Stimulated activated CD4-positive, alpha-beta T cell treated with anti-CD3 and anti-CD28 coated beads, Interleukin-1b, Interleukin-23, amount 100 ng/mL, for 48 hours (primary cell): ENCODE measurements around the gene CBL.

ENCODE experiments used
- DNase-seq: peaks from one replicate; pipeline ENCODE4 v3.0.0-alpha.2; 2020

Gene CBL

GRCh38 chr11:119351232-119351631, 145.1 kb downstream of the CBL start:
- DNase-seq = no peak

GRCh38 chr11:119352857-119353260, 146.7 kb downstream of the CBL start:
- DNase-seq = no peak

- DNase-seq = no peak
Measured at GRCh38 chr11:119355091-119355843, 149.1 kb downstream of the CBL start.

GRCh38 chr11:119356349-119357031, 150.4 kb downstream of the CBL start:
- peak; percentile 69 for DNase-seq

- no peak for DNase-seq
Measured at GRCh38 chr11:119357074-119357473, 150.9 kb downstream of the CBL start.
